ENCODE measurements around the gene ASB3. TPM values are rescaled to one million over a fixed set of nuclear protein-coding genes. Genes with fewer than 3 reads are reported as not detected.
A peak's percentile ranks its signal among the peaks of the same experiment; 100 is the strongest.
"Not testable (repeated sequence)": the region's sequence is repeated elsewhere in the genome, so short reads cannot be mapped to it uniquely, and the experiment has no call there.

Gene ASB3
- polyA plus RNA-seq, 1 donor: 36.5 TPM

DNA sequence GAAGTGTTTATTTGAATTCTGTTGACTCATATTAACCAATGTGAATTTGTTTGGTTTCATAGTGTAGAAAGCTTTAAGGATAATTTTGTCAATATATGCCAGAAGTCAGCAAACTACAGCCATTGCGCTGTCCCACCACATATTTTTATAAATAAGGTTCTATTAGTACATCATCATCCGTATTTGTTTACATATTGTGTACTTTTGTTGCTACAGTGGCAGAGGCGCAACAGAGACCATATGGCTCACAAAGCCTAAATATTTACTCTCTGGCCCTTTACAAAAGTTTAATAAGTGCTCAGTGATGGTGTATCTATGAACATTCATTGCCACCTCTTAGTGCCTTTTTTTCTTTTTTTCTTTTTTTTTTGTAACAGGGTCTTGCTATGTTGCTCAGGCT lies 6.5 kb upstream of the ASB3 start:
- no peak for DNase-seq

DNA sequence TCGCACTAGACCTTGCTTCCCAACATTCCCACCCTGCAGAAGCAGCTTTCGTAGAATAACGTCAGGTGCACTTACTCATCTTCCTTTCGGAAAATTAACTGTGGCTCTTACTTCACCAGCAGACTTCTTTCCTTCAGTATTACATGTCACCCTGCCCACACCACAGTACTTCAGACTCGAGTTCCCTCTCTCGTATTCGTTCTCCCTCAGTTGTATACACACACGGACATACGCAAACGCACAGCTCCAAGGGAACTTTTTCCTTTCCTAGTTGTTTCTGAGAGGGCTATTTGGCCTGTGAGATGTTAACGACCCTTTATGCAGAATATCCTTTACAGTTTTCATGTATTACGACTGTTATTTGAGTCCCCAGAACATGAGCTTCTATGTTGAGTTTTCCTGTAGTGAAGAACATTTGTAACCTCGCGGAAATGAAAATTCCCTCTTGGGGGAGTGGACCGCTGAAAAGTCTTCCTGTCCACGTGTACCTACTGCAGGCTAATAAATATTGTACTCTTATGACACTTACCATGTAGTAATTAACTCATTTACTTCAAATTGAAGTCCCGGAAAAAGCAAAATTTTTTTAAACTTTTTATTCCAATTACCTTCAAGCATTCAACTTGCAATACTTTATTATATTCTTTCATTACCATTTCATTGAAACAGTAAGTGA lies 999 bp upstream of the ASB3 start:
- no peak for DNase-seq

DNA sequence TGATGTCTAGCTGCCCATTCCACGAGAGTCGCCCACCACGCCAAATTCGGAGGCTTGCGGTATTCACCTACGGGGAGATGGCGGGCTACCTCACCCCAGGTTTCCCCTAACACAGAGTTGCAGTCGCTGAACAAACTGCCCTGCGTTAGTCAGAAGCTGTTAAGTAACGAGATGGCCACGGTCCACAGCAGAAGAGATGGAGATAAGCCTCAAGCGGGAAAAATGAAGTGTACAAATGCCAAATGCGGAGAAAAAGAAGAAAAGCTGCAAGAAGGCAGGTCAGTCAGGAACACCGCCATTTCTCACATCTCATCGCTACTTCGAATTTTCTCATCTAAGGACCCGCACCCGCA lies 425 bp downstream of the ASB3 start:
- no peak for DNase-seq

DNA sequence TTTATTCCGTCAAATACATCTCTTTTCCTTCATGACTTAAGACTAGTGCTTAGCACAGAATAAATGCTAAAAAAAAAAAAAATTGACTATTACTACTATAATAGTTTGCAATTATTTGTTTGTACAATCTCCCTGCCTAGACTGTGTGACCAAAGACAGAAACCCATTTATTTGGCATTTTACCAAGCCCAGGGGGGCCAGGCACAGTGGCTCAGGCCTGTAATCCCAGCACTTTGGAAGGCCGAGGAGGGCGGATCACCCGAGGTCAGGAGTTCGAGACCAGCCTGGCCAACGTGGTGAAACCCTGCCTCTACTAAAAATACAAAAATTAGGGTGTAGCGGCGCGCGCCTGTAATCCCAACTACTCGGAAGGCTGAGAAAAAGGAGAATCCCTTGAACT lies 1.4 kb downstream of the ASB3 start:
- no peak for DNase-seq

DNA sequence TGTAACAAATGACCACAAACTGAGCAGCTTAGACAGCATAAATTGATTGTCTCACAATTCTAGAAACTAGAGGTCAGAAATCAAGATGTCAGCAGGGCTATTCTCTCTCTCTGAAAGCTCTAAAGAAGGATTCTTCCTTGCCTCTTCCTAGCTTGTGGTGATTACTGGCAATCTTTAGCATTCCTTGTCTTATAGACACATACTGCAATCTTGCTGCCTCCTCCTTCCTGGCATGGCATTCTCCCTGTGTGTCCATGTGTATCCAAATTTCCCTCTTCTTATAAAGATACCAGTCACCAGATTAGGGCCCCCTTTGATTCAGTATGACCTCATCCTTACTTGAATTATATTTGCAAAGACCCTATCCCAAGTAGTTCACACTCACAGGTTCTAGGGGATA lies 2.3 kb downstream of the ASB3 start:
- no peak for DNase-seq

DNA sequence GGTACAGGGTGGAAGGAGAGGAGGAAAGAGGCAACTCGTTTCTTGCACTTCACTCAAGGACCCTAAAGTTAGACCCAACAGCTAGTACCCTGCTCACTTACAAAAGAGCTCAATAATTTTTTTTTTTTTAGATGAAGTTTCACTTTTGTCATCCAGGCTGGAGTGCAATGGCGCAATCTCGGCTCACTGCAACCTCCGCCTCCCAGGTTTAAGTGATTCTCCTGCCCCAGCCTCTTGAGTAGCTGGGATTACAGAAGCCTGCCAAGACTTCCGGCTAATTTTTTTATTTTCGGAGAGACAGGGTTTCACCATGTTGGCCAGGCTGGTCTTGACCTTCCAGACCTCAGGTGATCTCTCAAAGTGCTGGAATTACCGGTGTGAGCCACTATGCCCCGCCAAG lies 4.1 kb downstream of the ASB3 start:
- DNase-seq: no peak

DNA sequence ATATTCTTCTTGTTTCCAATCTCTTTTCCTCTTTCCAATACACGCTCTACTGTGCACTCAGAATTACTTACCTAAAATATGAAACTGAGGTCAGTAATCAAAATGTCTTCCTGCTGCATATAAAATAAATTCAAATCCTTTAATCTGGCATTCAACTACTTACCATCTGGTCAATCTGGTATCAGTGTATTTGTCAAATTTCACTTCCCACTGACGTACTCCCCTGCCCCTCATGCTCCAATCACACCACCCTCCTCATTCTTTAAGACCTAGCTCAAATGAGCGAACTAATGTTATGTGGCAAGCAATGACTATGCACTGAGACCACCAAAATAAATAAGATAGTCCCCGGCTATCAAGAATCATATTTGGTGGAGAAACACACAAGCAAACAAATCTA lies 6.7 kb downstream of the ASB3 start:
- no peak for DNase-seq

DNA sequence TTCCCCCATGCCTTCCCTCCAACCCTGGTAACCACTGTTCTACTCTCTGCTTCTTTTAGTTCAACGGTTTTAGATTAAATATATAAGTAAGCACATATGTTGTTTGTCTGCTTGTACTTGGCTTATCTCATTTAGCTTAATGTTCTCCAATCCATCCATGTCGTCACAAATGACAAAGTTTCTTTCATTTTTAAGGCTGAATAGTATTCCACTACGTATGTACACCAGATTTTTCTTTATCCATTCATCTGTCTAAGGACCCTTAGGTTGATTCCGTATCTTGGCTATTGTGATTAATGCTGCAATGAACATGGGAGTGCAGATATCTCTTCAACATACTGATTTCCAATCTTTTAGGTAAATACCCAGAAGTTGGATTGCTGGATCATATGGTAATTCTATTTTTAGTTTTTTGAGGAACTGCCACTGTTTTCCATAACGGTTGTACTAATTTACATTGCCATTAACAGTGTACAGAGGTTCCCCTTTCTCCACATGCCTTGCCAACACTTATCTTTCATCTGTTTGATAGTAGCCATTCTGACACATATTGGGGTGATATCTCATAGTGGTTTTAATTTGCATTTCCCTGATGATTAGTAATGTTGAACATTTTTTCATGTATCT lies 8.1 kb downstream of the ASB3 start:
- no peak for DNase-seq

DNA sequence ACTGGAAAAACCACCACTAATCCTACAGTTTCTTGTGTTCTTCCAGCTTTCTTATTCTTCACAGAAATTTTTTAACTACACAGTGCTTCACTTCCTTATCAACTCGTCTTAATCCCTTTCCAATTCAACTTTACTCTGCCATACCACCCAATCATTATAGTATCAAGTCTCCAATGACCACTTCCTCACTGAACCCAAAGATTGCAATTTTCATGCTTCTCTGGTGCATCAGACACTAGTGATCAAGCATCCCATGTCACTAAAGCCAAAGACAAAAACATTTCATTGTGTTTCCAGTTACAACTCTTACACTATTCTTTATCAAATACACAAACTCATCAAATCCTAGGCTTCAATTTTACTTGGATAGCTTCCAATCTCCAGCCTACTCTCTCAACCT lies 9.6 kb downstream of the ASB3 start:
- no peak for DNase-seq

DNA sequence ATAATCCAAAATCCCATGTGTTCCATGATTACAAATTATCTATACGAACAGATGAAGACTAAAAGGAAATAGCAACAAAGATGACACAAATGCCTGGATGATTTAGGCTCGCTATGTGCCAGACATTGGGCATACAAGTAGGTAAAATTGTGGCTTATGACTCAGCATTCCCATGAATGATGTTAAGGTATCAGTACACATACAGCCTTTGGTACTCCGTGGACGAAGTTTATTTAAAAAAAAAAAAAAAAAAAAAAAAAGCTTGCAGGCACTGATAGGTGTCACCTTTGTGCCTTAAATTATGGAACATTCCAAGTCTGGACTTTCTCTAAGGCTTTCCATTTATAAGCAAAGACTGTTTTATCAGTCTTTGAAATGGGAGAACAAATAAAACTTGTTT lies 16.5 kb downstream of the ASB3 start:
- no peak for DNase-seq

DNA sequence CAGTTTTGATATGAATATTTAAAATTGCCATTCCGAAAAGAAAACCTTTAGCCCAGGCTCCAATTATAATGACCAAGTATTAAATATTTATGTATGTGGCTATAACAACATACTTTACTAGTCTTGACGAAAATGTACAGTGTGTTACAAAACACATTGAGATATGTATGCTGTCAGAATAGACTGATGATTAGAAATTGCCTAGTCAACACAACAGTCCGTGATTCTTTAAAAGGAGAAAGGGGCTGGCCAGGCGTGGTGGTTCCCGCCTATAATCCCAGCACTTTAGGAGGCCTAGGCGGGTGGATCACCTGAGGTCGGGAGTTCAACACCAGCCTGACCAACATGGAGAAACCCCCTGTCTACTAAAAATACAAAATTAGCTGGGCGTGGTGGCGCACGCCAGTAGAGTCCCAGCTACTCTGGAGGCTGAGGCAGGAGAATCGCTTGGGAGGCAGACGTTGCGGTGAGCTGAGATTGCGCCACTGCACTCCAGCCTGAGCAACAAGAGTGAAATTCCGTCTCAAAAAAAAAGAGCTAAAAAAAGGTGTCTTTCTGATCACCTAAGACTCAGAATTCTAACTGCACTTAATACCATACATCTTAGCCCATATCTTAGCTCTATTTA lies 17.3 kb downstream of the ASB3 start:
- DNase-seq: no peak

DNA sequence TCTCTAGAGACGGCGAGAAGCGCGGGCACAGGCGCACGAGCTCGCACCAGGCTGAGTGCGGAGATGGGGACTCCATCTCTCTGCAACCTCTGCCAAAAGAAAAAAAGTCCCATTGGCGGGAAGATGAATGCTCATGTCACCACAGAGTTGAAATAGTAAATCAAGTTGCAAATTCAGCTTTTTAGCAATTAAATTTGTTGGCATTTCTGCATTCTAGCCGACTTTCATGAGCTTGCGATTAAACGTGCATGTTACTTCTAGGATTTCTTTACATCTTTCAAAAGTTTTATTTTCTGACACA lies 18.6 kb downstream of the ASB3 start:
- no peak for DNase-seq

DNA sequence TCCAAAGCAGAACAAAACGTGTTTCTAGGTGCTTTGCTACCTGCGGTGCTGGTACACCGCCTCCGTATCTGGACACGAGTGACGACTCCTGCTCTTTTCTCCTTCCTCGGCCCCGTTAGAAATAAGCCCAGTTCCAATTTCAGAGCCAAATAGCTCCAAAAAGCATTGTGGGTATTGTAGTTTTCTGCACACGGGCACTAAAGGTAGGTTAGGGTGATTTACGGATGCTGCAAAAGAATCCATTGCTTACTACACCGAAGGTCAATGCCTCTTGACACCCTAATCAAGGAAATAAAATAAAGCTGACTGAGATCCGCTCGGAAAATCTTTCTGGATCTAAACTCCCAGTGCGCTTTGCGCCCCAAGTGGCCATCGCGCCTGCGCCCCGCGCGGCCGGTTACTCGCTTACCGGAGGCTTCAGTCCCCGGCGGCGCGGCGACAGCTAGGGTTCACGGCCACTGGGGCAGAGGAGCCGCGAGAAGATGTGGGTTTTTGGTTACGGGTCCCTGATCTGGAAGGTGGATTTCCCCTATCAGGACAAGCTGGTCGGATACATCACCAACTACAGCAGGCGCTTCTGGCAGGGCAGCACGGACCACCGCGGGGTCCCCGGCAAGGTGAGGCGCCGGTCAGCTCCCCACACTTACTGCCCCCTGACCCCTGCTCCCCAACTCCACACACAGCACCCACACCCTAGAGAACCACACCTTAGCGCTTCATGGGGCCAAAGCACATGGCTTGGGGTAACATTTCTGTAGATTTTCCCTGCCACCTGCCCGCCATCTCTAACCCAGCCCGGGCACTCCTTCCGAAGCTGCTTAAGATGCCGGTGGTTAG lies 19.1 kb downstream of the ASB3 start, which contains the start of gene CHAC2:
Gene CHAC2 (plus strand): TSS at position 400 of the 837 bp plus-strand sequence. CDS start 83 bp downstream, at position 483.
- DNase-seq: peak; percentile 84

DNA sequence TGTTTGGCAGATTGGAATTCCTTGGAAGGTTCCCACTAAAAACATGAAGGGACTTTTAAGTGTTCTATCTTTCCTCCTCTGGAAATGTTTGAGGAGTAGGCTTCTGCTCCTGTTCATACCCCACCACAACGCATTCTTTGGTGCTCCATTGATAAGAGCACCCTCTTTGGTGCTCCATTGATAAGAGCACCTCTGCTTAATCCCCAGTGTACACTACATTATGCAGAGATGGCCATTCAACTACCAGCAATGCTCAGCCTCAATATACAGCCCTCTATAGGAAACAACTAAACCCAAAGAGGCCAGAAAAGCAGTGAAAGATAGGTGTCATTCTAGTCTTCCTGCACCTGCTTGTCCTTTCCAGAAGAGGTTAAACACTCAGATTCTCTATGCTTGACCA lies 21.0 kb downstream of the ASB3 start:
- no peak for DNase-seq

DNA sequence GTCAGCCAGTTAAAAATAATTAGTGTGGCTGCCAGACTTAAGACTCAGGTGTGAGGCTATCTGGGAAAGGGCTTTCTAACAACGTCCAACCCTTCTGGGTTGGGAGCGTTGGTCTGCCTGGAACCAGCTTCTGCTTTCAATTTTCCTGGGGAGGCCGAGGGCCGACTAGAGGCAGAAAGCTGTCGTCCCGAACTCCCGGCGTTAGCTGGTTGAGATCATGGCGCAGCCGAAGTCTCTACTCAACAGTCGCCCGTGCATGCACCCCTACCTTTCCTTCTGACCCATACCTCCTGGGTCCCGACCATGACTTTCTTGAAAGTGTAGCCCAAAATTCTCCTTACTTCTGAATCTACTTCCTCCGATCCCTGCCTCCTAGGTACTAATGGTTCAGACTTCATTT lies 29.5 kb downstream of the ASB3 start:
- not testable (repeated sequence) for DNase-seq

DNA sequence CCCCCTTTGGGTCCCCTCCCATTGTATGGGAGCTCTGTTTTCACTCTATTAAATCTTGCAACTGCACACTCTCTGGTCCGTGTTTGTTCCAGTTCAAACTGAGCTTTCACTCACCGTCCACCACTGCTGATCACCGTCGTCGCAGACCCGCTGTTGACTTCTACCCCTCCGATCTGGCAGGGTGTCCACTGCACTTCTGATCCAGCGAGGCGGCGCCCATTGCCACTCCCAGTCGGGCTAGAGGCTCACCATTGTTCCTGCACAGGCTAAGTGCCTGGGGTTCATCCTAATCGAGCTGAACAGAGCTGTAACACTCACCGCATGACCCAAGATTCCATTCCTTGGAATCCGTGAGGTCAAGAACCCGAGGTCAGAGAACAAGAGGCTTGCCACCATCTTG lies 30.1 kb downstream of the ASB3 start:
- DNase-seq: no peak

DNA sequence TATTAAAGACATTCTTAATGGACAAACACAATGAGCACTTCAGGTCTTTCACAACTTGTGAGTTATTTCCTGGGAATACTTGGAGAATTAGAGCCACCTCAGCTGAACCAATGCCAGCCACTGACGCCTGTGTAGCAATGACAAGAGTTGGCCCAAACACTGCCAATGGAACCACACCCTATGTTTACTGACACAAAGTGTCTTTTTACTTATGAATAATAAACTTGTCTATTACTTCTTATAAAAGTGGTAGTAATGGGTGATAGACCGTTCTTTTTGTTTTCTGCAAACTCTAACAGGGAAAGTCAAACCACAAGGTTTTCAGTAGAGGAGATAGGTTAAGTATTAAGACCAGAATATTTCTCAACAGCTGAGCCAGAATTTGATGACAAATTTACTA lies 31.6 kb downstream of the ASB3 start:
- no peak for DNase-seq

DNA sequence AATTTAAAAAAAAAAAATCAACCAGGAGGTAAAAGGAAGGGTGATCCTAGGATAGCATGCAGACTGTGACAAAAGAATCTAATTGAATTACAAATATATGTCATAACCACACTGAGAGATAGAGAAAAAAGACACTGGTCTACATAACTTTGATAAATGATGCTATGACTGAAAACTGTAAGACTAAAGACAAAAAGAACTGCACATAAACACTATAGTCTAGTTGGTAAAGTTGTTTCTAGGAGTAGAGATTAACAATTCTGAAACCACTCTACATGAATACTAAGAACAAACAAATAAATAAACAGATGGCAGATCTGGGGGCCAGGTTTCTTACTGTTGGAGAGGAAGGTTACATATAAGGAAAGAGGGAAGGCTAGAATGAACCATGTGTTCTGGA lies 33.7 kb downstream of the ASB3 start:
- no peak for DNase-seq

DNA sequence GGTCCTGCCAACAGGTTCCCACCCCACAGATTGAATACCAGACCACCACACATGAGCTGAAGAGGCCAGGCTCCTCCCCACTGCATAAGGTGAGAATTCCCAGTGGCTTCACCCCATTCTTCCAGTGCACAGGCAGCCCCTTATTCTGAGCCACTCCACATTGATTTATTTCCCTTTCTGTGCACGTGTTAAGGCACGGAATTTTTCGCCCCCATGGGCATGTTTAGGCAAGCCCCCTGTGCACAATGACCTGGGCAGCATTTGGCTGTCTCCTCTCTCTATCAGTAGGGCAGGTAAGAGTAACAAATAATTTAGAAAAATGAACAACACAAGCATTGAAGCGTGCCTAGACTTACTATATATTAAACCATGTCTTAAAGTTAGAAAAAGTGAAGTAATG lies 34.4 kb downstream of the ASB3 start:
- no peak for DNase-seq

DNA sequence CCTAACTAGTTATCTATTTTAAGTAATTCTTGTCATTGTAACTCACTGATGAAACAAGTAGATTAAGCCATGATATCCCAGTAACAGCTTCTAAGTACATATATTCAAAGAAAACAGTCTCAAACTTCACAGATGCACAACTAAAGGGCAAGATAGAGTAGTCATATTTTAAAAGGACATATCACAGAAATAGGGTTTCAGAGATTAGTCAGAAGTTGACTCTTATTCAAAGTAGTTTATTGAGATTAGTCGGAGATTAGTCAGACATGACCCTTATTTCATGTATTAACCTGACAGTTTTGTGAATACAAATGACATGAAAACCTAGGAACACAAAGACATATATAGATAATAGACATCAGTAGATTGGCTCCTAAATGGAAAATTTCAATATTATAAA lies 35.0 kb downstream of the ASB3 start:
- DNase-seq: no peak

DNA sequence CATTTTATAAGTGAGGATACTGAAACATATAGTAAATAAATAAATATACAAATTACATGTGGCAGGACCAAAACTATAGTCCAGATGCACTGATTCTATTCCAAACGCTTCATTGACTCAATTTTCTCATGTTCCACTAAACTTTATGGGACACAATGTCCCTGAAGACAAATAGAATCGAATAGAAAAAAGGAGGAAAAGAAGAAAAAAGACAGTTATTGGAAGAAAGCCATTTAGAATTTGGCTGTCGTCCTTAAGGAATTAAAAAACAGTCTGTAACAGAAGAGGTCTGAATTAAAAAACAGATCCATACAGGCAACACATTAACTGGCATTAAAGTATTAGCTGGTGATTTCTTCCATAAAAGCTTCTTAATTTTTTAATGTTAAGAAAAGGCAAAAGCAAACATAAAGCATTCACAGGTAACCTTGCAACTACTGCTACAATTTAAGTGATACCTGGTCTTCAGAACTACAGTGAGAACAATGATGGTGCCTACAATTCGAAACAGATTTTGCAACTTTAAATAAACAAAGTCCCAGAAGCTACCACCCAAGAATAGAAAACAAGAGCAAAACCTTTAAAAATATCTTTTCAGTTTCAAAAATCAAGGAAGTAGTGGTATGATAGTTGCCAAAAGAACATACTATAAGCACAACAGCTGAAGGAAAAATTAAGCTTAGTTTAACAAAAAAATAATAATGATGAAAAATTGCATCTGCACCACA lies 36.5 kb downstream of the ASB3 start:
- no peak for DNase-seq

DNA sequence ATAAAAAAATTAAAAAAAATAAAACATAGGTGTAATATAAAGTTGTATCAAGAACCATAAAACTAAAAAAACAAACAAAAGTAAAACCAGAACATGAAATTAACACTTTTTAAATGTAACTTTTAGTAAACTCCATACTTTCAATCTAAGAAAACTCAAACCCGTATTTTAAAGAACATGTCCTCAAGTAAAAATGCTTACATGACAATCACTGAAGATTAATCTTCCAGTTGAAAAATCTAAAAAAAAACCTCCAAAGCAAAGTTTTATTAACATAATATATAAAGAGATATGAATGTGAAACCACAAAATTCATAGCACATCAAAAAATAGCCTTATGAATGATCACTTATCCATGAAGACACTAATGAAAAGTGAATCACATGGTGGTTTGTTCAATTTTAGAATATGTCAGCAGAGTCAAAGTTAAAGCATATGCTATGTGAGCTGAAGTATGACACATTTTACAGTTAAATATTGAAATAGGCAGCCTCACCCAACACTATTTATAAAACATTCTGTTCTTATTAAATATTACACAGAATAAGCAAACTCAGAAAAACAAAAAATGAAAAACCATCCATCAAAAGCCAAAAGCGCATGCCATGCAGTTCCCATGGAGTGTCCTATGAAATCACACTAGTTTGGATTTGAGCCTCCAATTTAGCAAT lies 42.2 kb downstream of the ASB3 start:
- no peak for DNase-seq

All from left kidney (tissue), 2 donors.